Measurements from ENCODE around the gene UNC13B. TPM values are rescaled to one million over a fixed set of nuclear protein-coding genes. Genes with fewer than 3 reads are reported as not detected.
"Not testable (repeated sequence)": the region's sequence is repeated elsewhere in the genome, so short reads cannot be mapped to it uniquely, and the experiment has no call there.

UNC13B gene
- polyA plus RNA-seq, 4 donors: 23.9 to 26.7 (median 26.5) TPM

- no peak for DNase-seq (ENCODE audit: low read depth in 4 of 4, low spot score in 2 of 4)
Observed at GRCh38 chr9:35364817-35365585, 203.2 kb downstream of the UNC13B start.

GRCh38 chr9:35366627-35367026, 204.8 kb downstream of the UNC13B start:
- DNase-seq (ENCODE audit: low read depth in 4 of 4, low spot score in 2 of 4): no peak

GRCh38 chr9:35367451-35367850, 205.6 kb downstream of the UNC13B start:
- no peak for DNase-seq (ENCODE audit: low read depth in 4 of 4, low spot score in 2 of 4)

- no peak for DNase-seq (ENCODE audit: low read depth in 4 of 4, low spot score in 2 of 4)
Observed at GRCh38 chr9:35370241-35370640, 208.4 kb downstream of the UNC13B start.

GRCh38 chr9:35374436-35374835, 212.6 kb downstream of the UNC13B start:
- DNase-seq (ENCODE audit: low read depth in 4 of 4, low spot score in 2 of 4): no peak

- DNase-seq (ENCODE audit: low read depth in 4 of 4, low spot score in 2 of 4): no peak
Observed at GRCh38 chr9:35374910-35375309, 213.1 kb downstream of the UNC13B start.

- no peak for DNase-seq (ENCODE audit: low read depth in 4 of 4, low spot score in 2 of 4)
Observed at GRCh38 chr9:35380039-35380438, 218.2 kb downstream of the UNC13B start.

GRCh38 chr9:35380619-35381018, 218.8 kb downstream of the UNC13B start:
- DNase-seq (ENCODE audit: low read depth in 4 of 4, low spot score in 2 of 4): no peak

- DNase-seq (ENCODE audit: low read depth in 4 of 4, low spot score in 2 of 4): no peak
Observed at GRCh38 chr9:35385042-35385441, 223.2 kb downstream of the UNC13B start.

GRCh38 chr9:35395076-35395705, 233.4 kb downstream of the UNC13B start:
- no peak for DNase-seq (ENCODE audit: low read depth in 4 of 4, low spot score in 2 of 4)

- no peak for DNase-seq (ENCODE audit: low read depth in 4 of 4, low spot score in 2 of 4)
Observed at GRCh38 chr9:35395706-35396101, 233.9 kb downstream of the UNC13B start.

GRCh38 chr9:35396560-35397215, 234.9 kb downstream of the UNC13B start:
- no peak for DNase-seq (ENCODE audit: low read depth in 4 of 4, low spot score in 2 of 4)

GRCh38 chr9:35397216-35397698, 235.4 kb downstream of the UNC13B start:
- no peak for DNase-seq (ENCODE audit: low read depth in 4 of 4, low spot score in 2 of 4)

- no peak for DNase-seq (ENCODE audit: low read depth in 4 of 4, low spot score in 2 of 4)
Observed at GRCh38 chr9:35397923-35398322, 236.1 kb downstream of the UNC13B start.

GRCh38 chr9:35398651-35399335, 237.0 kb downstream of the UNC13B start:
- DNase-seq (ENCODE audit: low read depth in 4 of 4, low spot score in 2 of 4): no peak

- DNase-seq (ENCODE audit: low read depth in 4 of 4, low spot score in 2 of 4): no peak
Observed at GRCh38 chr9:35404865-35405264, 243.1 kb downstream of the UNC13B start.

- DNase-seq (ENCODE audit: low read depth in 4 of 4, low spot score in 2 of 4): peak in 2 of 4 donors; percentile 7 to 13
Observed at GRCh38 chr9:35406183-35406959, 244.6 kb downstream of the UNC13B start.

- no peak for DNase-seq (ENCODE audit: low read depth in 4 of 4, low spot score in 2 of 4)
Observed at GRCh38 chr9:35407846-35408245, 246.0 kb downstream of the UNC13B start.

GRCh38 chr9:35409434-35409833, 247.6 kb downstream of the UNC13B start:
- not testable (repeated sequence) for DNase-seq (ENCODE audit: low read depth in 4 of 4, low spot score in 2 of 4)

GRCh38 chr9:35414889-35415288, 253.1 kb downstream of the UNC13B start:
- DNase-seq (ENCODE audit: low read depth in 4 of 4, low spot score in 2 of 4): no peak
